Endothelial cell of umbilical vein (primary cell): ENCODE measurements around the gene MAP4K2. TPM values are rescaled to one million over a fixed set of nuclear protein-coding genes. Genes with fewer than 3 reads are reported as not detected.

Experiments
- BruUV-seq: library from RNA; stranded (reverse); fragments of 400-500 nt; replicated peaks from 2 replicates; lab custom pipeline; 2021; lab: Mats Ljungman, UMichigan
- CTCF ChIA-PET: fragments of 300-600, 350-600 bp; sonication (Branson Sonifier 250); formaldehyde crosslinking; loops from one replicate; lab custom pipeline; 2021; ENCODE audit warnings: antibody characterized with exemption, inconsistent platforms; lab: Charles Lee
- POLR2A ChIA-PET: fragments of 300-600, 350-600 bp; sonication (Branson Sonifier 250); formaldehyde crosslinking; loops from one replicate; lab custom pipeline; 2021; ENCODE audit warnings: antibody characterized with exemption, inconsistent platforms; lab: Charles Lee
- DNase-seq: peaks from one replicate; pipeline ENCODE4 v3.0.0-alpha.2; 2011; ENCODE audit warnings: low read depth, low spot score
- FAIRE-seq: peaks from 2 replicates; lab custom pipeline; 2011; peaks lifted over from hg19 to GRCh38; lab: Jason Lieb, UNC
- H2AFZ ChIP-seq: 2 replicates; pipeline ENCODE4 v1.6.0; 2012; ENCODE audit warnings: low read depth, low read length, control low read depth, inconsistent platforms
- H3K27ac ChIP-seq: 2 replicates; pipeline ENCODE4 v1.5.1; 2011; ENCODE audit warnings: low read depth, mild to moderate bottlenecking, control low read depth, low read length, moderate library complexity; ENCODE audit not compliant: insufficient read depth
- H3K27me3 ChIP-seq, 2 experiments: 2 replicates each; pipeline versions ENCODE4 v1.6.0 to v1.6.1; 2011; ENCODE audit warnings: low read length in 2 of 2, mixed read lengths in 1 of 2; ENCODE audit not compliant: control insufficient read depth in 2 of 2, insufficient read depth in 2 of 2
- H3K36me3 ChIP-seq, 2 experiments: 2 replicates in 1 of 2; 3 replicates in 1 of 2; pipeline ENCODE4 v1.5.1; 2011; ENCODE audit warnings: low read length in 2 of 2, mild to moderate bottlenecking in 1 of 2, moderate library complexity in 1 of 2; ENCODE audit not compliant: control insufficient read depth in 2 of 2, insufficient read depth in 2 of 2; ENCODE audit errors: extremely low read depth in 1 of 2
- H3K4me1 ChIP-seq: 3 replicates; pipeline ENCODE4 v1.5.1; 2011; ENCODE audit warnings: mild to moderate bottlenecking, low read length; ENCODE audit not compliant: control insufficient read depth, insufficient read depth; ENCODE audit errors: extremely low read depth
- H3K4me2 ChIP-seq: 2 replicates; pipeline ENCODE4 v1.6.1; 2011; ENCODE audit warnings: low read length, control low read depth, mixed read lengths; ENCODE audit not compliant: insufficient read depth
- H3K4me3 ChIP-seq, 3 experiments: fragments of 200-600 bp in 1 of 3; sonication (generic), shearing (Covaris generic) in 1 of 3; replicated peaks in 1 of 3; 2 replicates each; pipeline ENCODE4 v1.5.1; 2011 to 2016; ENCODE audit warnings: control low read depth in 3 of 3, low read length in 3 of 3, mild to moderate bottlenecking in 2 of 3, inconsistent platforms in 1 of 3, low read depth in 1 of 3, moderate library complexity in 1 of 3; ENCODE audit not compliant: insufficient read depth in 1 of 3
- H3K79me2 ChIP-seq: 2 replicates; pipeline ENCODE4 v1.6.0; 2012; ENCODE audit warnings: low read length, inconsistent platforms; ENCODE audit not compliant: control insufficient read depth, insufficient read depth
- H3K9ac ChIP-seq: replicated peaks from 2 replicates; pipeline ENCODE3; 2011; ENCODE audit warnings: low read length, control low read depth; ENCODE audit not compliant: insufficient read depth; ENCODE audit errors: extremely low read depth
- H3K9me1 ChIP-seq: replicated peaks from 3 replicates; pipeline ENCODE4 v1.6.0; 2011; ENCODE audit warnings: mild to moderate bottlenecking, low read length; ENCODE audit not compliant: control insufficient read depth, insufficient read depth; ENCODE audit errors: extremely low read depth
- H3K9me3 ChIP-seq: replicated peaks from 2 replicates; pipeline ENCODE4 v1.5.1; 2012; ENCODE audit warnings: low read length, inconsistent platforms; ENCODE audit not compliant: control insufficient read depth, insufficient read depth
- H4K20me1 ChIP-seq: replicated peaks from 2 replicates; pipeline ENCODE3; 2011; ENCODE audit warnings: mild to moderate bottlenecking, low read length; ENCODE audit not compliant: control insufficient read depth, insufficient read depth; ENCODE audit errors: extremely low read depth
- CTCF ChIP-seq, 2 donors: IDR thresholded peaks; 1 replicate in 1 of 2; 2 replicates in 1 of 2; pipeline ENCODE4 v1.5.1; 2011; ENCODE audit warnings: low read length in 2 of 2, mild to moderate bottlenecking in 2 of 2, moderate library complexity in 2 of 2, control low read depth in 1 of 2, inconsistent platforms in 1 of 2, low read depth in 1 of 2; ENCODE audit not compliant: insufficient read depth in 1 of 2; ENCODE audit errors: extremely low read depth in 1 of 2
- EZH2 ChIP-seq: IDR thresholded peaks from 2 replicates; pipeline ENCODE4 v1.6.1; 2012; ENCODE audit warnings: borderline replicate concordance, low read depth, mild to moderate bottlenecking, moderate library complexity, low read length, inconsistent platforms; ENCODE audit not compliant: severe bottlenecking
- FOS ChIP-seq: IDR thresholded peaks from 2 replicates; pipeline ENCODE4 v1.6.1; 2011; ENCODE audit warnings: mild to moderate bottlenecking, low read length, moderate library complexity, borderline replicate concordance; ENCODE audit not compliant: insufficient read depth
- GATA2 ChIP-seq: IDR thresholded peaks from 2 replicates; pipeline ENCODE4 v1.7.0; 2011; ENCODE audit warnings: low read depth, mild to moderate bottlenecking, moderate library complexity, mixed read lengths, low read length; ENCODE audit not compliant: insufficient read length, insufficient read depth
- JUN ChIP-seq: IDR thresholded peaks from 2 replicates; pipeline ENCODE4 v1.6.1; 2011; ENCODE audit warnings: borderline replicate concordance, low read depth; ENCODE audit not compliant: insufficient read length, insufficient read depth
- MAX ChIP-seq: IDR thresholded peaks from 2 replicates; pipeline ENCODE4 v1.6.1; 2011; ENCODE audit not compliant: insufficient read depth, insufficient read length
- MYC ChIP-seq: IDR thresholded peaks from one replicate; pipeline ENCODE4 v1.6.1; 2011; ENCODE audit warnings: mild to moderate bottlenecking, low read depth, low read length
- POLR2A ChIP-seq: IDR thresholded peaks from 2 replicates; pipeline ENCODE4 v1.6.1; 2012; ENCODE audit warnings: low read depth, mild to moderate bottlenecking, control low read depth, low read length
- POLR2AphosphoS5 ChIP-seq: IDR thresholded peaks from 2 replicates; pipeline ENCODE4 v1.6.1; 2012; ENCODE audit warnings: low read depth, mild to moderate bottlenecking, control low read depth, low read length, moderate library complexity; ENCODE audit not compliant: insufficient read depth
- dilution Hi-C: fragments of 300-500 bp; cut with MboI; formaldehyde crosslinking; loops from one replicate; pipeline ENCODE4 v1.15.0; 2019; ENCODE audit warnings: low sequenced_read_pairs; ENCODE audit not compliant: extremely low pct_ligation_motif_present
- intact Hi-C: fragments of 100-400 bp; cut with micrococcal nuclease; formaldehyde crosslinking; loops from one replicate; pipeline ENCODE4 v1.10.0; 2022
- polyA plus RNA-seq, 4 experiments: library from polyadenylated mRNA; depleted of rRNA in 3 of 4; stranded (reverse) in 3 of 4; unstranded in 1 of 4; fragments of >200 nt; gene quantifications; 2 replicates each; pipeline versions ENCODE4 v1.2.1 to v1.2.3, GENCODE V29; 2011 to 2012; ENCODE audit warnings: missing spikeins in 1 of 4
- total RNA-seq: library from RNA; stranded (reverse); gene quantifications from 2 replicates; pipeline ENCODE4 v1.2.3, GENCODE V29; 2021

Gene MAP4K2
- total and polyA plus RNA-seq, 2 donors (not counting 3 experiments of a cell fraction or from before 2014, with no cell fraction given), result 43.3 to 44.0 TPM

GRCh38 chr11:64842366-64842759 is 39.3 kb upstream of the MAP4K2 start:
- H3K4me1 ChIP-seq, result no peaks in the 10 kb centered on the region
- CTCF ChIA-PET, result interaction anchor here (1.4 to 8.2 kb wide), 2 partner anchors 45 to 54 kb away, joined by 6 to 125 read pairs; no protein-coding TSS in a partner anchor
- no peaks in the 10 kb centered on the region for H4K20me1 ChIP-seq
- no peak overlapping the region for H2AFZ ChIP-seq
- FAIRE-seq (no peak), DNase-seq (no peak)
- POLR2A ChIA-PET, result no interaction called here
- TF ChIP-seq MAX (no peak), CTCF (IDR thresholded peaks at IDR 0.05; ENCODE audit: extremely low read depth in 1 of 2, insufficient read depth in 1 of 2, low read depth in 1 of 2, low read length in 2 of 2) (no peak), EZH2 (no peak), POLR2A (no peak), GATA2 (no peak), FOS (no peak), JUN (no peak), POLR2AphosphoS5 (no peak), MYC (no peak)
- H3K27me3 ChIP-seq, result no peaks in the 10 kb centered on the region
- H3K4me3 ChIP-seq, result no peak overlapping the region
- no peak overlapping the region for H3K9ac ChIP-seq
- intact Hi-C loops (no loop called here), dilution Hi-C loops (loop anchor here (10.0 kb wide), 1 partner anchor 52 kb away; no protein-coding TSS in a partner anchor)
- no peak overlapping the region for H3K4me2 ChIP-seq
- H3K27ac ChIP-seq, result no peak overlapping the region
- no peaks in the 10 kb centered on the region for H3K36me3 ChIP-seq
- H3K9me3 ChIP-seq, result no peaks in the 10 kb centered on the region
- no TSS peak for BruUV-seq
- no peaks in the 10 kb centered on the region for H3K9me1 ChIP-seq
- H3K79me2 ChIP-seq, result no peaks in the 10 kb centered on the region
